Muscle of leg (tissue), 11 donors: ENCODE results near the gene CCDC28B. TPM values are rescaled to one million over a fixed set of nuclear protein-coding genes. Genes with fewer than 3 reads are reported as not detected.

Experiments used
- DNase-seq: peaks from one replicate; pipeline ENCODE4 v3.0.0; 2013
- H3K27ac ChIP-seq: one replicate; pipeline ENCODE4 v1.5.1; 2013; ENCODE audit warnings: mild to moderate bottlenecking, low read length, control low read depth
- H3K27me3 ChIP-seq: one replicate; pipeline ENCODE4 v1.6.1; 2013; ENCODE audit warnings: low read length; ENCODE audit not compliant: control insufficient read depth, insufficient read depth
- H3K36me3 ChIP-seq: one replicate; pipeline ENCODE4 v1.6.1; 2013; ENCODE audit warnings: low read length; ENCODE audit not compliant: control insufficient read depth, insufficient read depth
- H3K4me1 ChIP-seq: one replicate; pipeline ENCODE4 v1.6.1; 2013; ENCODE audit warnings: low read length; ENCODE audit not compliant: control insufficient read depth, insufficient read depth
- H3K4me3 ChIP-seq: one replicate; pipeline ENCODE4 v1.5.1; 2013; ENCODE audit warnings: low read length, control low read depth
- H3K9me3 ChIP-seq: replicated peaks from 2 replicates; pipeline ENCODE4 v1.6.1; 2013; ENCODE audit warnings: low read depth, low read length; ENCODE audit not compliant: control insufficient read depth
- WGBS: methylation state at CpG from one replicate; pipeline ENCODE4 v1.1.5; 2013; ENCODE audit warnings: missing lambda C conversion rate; ENCODE audit not compliant: insufficient coverage; 5-methylcytosine and 5-hydroxymethylcytosine counted together
- polyA plus RNA-seq, 8 donors: library from polyadenylated mRNA; unstranded; fragments of 120-200 nt; gene quantifications; one replicate each; pipeline versions ENCODE4 v1.2.1 to v1.2.3, GENCODE V29; 2013; ENCODE audit warnings: inconsistent platforms in 1 of 8, low replicate concordance in 1 of 8; ENCODE audit not compliant: insufficient read length in 8 of 8, insufficient read depth in 1 of 8
- total RNA-seq: library from RNA; stranded (reverse); fragments of 120-200 nt; gene quantifications from one replicate; pipeline ENCODE4 v1.2.4, GENCODE V29; 2013

The CCDC28B gene
- total and polyA plus RNA-seq, 9 donors, result 31.9 to 70.0 (median 46.8) TPM

DNA sequence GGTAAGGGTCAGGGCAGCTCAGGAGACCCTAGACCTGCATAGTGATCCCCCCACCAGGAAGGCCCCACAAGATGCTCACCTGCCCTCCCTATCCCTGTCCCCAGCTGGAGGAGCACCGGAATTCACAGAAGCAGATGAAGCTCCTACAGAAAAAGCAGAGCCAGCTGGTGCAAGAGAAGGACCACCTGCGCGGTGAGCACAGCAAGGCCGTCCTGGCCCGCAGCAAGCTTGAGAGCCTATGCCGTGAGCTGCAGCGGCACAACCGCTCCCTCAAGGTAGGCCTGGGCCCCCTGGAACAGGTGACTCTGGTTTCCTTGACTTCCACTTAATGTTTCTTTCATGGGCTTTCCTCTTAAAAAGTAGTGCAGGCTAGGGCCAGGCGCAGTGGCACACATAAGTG lies 12.5 kb upstream of the CCDC28B start:
- DNase-seq, result no peak

DNA sequence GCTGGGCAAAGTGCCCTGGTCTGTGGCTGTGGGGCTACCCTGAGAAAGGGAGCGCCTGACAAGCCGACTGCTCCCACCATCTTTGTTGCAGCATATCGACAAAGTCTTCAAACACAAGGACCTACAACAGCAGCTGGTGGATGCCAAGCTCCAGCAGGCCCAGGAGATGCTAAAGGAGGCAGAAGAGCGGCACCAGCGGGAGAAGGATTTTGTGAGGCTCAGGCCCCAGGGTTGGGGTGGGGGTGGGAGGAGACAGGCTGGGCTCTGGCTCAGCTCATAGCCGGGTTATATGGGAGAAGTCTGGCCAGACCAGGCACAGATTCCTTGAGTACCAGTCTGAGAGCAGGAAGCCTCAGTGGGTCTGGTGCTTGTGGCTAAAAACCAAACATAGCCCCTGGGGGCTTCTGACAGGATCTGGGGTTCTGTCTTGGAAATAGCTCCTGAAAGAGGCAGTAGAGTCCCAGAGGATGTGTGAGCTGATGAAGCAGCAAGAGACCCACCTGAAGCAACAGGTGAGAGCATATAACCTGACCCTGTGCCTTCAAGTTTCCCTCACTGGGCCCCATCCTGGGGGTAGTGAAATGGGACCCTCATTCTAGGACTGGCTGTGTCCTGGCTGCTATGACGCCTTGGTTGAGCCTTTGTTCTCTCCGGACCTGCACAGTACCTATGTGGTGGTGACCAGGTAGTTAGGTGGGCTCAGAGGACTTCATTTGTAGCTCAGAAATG lies 8.0 kb upstream of the CCDC28B start:
- Histone ChIP-seq H3K27ac (no peak overlapping the region), H3K4me3 (no peak overlapping the region), H3K36me3 (peaks cover 96% of the 10 kb centered on the region), H3K27me3 (no peaks in the 10 kb centered on the region), H3K9me3 (no peaks in the 10 kb centered on the region), H3K4me1 (peaks cover 2% of the 10 kb centered on the region)
- DNase-seq, result no peak
- 86% methylated on average over 3 of the region's 8 CpGs for WGBS

More for the DNA sequence above, 12.5 kb upstream of the CCDC28B start:
- Histone ChIP-seq H3K4me3 (no peak overlapping the region), H3K4me1 (no peaks in the 10 kb centered on the region), H3K27ac (no peak overlapping the region), H3K36me3 (peaks cover 90% of the 10 kb centered on the region), H3K27me3 (no peaks in the 10 kb centered on the region), H3K9me3 (no peaks in the 10 kb centered on the region)
- 96% methylated on average over 8 of the region's 9 CpGs for WGBS

DNA sequence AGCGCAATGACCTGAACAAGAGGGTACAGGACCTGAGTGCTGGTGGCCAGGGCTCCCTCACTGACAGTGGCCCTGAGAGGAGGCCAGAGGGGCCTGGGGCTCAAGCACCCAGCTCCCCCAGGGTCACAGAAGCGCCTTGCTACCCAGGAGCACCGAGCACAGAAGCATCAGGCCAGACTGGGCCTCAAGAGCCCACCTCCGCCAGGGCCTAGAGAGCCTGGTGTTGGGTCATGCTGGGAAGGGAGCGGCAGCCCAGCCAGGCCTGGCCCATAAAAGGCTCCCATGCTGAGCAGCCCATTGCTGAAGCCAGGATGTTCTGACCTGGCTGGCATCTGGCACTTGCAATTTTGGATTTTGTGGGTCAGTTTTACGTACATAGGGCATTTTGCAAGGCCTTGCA lies 5.4 kb upstream of the CCDC28B start:
- Histone ChIP-seq H3K36me3 (peaks cover 86% of the 10 kb centered on the region), H3K4me1 (peaks cover 27% of the 10 kb centered on the region), H3K9me3 (no peaks in the 10 kb centered on the region), H3K27ac (no peak overlapping the region), H3K4me3 (no peak overlapping the region), H3K27me3 (no peaks in the 10 kb centered on the region)
- no peak for DNase-seq
- WGBS, result 88% methylated on average over 6 of the region's 6 CpGs

DNA sequence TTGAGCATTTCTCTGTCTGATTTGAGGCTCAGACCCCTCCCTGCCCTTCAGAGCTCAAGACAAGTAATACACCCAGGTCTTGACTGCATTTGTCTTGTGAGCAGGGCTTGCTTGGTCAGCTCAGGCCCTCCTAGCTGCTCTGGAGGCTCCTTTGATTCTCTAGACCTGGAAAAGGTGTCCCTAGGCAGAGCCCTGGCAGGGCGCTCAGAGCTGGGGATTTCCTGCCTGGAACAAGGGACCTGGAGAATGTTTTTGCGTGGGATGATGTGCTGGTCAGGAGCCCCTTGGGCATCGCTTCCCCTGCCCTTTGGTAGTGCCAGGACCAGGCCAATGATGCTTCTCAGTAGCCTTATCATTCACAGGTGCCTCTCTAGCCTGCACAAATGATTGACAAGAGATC lies 4.9 kb upstream of the CCDC28B start:
- H3K4me3 ChIP-seq, result no peak overlapping the region
- no peak overlapping the region for H3K27ac ChIP-seq
- WGBS, result 75% methylated on average over 2 of the region's 3 CpGs
- H3K9me3 ChIP-seq, result no peaks in the 10 kb centered on the region
- peaks cover 80% of the 10 kb centered on the region for H3K36me3 ChIP-seq
- peaks cover 30% of the 10 kb centered on the region for H3K4me1 ChIP-seq
- no peak for DNase-seq
- H3K27me3 ChIP-seq, result no peaks in the 10 kb centered on the region

DNA sequence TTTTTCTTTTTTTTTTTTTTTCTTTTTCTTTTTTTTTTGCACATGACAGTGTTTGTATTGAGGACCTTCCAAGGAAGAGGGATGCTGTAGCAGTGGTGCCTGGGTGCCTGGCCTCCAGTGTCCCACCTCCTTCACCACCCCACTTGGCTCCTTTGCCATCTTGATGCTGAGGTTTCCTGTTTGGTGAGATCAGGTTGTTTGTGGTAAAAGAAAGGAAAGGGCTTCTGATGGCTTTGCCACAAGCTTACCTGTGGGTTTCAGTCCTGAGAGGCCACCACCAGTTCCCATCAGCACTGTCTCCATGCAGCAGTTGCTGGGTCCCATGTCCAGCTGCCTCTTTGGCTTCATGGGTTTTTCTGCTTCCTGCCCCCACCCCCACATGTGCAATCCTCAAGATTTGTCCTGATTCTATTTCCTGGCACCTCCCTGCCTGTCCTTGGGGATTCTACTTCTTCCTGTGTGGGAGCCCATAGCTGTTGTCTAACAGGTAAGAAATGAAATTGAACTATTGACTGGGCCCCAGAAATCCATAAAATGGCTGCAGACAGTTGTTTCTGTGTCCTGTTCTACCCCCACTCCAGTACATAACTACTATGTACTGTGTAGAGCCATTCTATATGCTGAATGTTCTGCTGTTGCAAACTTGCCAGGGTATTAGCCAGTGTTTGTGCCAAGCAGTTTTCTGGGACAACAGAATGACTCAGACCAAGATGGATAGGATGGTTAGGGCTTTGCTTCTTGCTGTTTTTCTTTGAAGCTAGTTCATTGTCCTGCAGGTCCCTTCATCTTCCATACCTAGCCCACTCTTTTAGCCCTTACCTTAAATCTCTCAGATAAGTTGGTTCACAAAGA lies 4.2 kb upstream of the CCDC28B start:
- H3K4me3 ChIP-seq, result no peak overlapping the region
- peaks cover 74% of the 10 kb centered on the region for H3K36me3 ChIP-seq
- H3K27me3 ChIP-seq, result no peaks in the 10 kb centered on the region
- no peak overlapping the region for H3K27ac ChIP-seq
- H3K4me1 ChIP-seq, result peaks cover 34% of the 10 kb centered on the region
- no peak for DNase-seq
- H3K9me3 ChIP-seq, result no peaks in the 10 kb centered on the region

DNA sequence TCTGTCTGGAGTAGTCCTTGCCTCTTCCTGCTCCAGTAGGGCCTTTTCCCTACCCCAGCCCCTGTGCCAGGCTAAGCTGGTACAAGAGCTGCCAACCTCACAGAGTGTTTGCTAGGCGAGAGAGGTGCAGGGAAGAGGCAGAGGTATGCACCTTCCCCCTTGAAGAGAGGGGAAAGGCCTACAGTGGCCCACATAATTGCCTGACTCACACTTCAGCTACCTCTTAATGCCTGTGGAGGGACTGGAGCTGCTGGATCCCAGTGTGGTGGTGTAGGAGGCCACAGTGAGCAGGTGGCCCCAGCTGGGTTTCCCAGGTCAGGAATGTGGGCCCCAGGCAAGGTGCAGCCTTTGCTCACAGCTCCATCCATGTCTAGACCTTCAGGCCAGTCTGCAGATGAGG lies 3.3 kb upstream of the CCDC28B start:
- Histone ChIP-seq H3K4me3 (no peak overlapping the region), H3K36me3 (peaks cover 66% of the 10 kb centered on the region), H3K27ac (no peak overlapping the region), H3K4me1 (peaks cover 42% of the 10 kb centered on the region), H3K9me3 (no peaks in the 10 kb centered on the region), H3K27me3 (no peaks in the 10 kb centered on the region)
- 100% methylated on average over 1 of the region's 1 CpG for WGBS
- no peak for DNase-seq

DNA sequence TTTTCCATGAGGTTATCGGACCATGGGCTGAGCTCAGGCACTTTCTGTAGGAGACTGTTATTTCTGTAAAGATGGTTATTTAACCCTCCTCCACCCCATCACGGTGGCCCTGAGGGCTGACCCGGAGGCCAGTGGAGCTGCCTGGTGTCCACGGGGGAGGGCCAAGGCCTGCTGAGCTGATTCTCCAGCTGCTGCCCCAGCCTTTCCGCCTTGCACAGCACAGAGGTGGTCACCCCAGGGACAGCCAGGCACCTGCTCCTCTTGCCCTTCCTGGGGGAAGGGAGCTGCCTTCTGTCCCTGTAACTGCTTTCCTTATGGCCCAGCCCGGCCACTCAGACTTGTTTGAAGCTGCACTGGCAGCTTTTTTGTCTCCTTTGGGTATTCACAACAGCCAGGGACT lies 2.6 kb upstream of the CCDC28B start:
- Histone ChIP-seq H3K36me3 (peaks cover 59% of the 10 kb centered on the region), H3K27ac (peak overlapping the region; percentile 9), H3K4me1 (peaks cover 44% of the 10 kb centered on the region), H3K9me3 (no peaks in the 10 kb centered on the region), H3K4me3 (no peak overlapping the region), H3K27me3 (no peaks in the 10 kb centered on the region)
- DNase-seq, result no peak
- WGBS, result 71% methylated on average over 3 of the region's 6 CpGs

DNA sequence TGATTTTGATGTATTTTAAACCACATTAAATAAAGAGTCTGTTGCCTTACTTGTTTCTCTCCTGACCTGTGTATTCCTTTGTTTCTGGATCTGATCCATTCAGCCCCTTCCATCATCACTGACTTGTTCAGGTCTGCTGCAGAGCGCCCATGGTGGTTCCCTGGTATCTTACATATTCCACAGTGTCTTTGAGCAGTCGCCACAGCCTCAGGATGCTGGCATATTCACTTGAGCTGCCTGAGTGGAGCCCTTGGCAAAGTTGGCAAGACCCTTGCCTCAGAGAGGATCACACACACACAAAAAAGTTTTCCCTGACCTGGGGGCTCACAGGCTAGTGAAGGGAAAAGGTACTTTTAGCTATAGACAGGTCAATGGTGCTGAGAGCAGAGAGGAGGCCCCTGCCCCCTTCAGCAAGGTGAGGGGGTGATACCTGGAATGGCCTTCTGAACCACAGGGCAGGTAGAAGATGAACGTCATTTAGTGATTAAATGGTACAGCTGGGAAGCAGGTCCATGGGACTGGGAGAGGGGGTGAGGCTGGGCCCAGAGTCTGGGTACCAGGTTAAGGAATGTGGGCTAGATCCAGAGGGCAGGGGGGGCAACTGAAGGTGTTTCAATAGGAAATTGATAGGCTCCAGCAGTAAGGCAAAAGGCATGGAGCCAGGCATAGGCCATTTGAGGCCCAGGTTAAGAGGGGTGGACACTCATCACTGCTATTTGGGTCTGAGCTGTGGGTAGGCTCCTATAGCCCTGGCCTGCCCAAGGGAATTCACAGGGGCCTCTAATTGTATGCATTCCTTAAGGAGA lies 2.0 kb upstream of the CCDC28B start:
- Histone ChIP-seq H3K36me3 (peaks cover 53% of the 10 kb centered on the region), H3K4me3 (no peak overlapping the region), H3K9me3 (no peaks in the 10 kb centered on the region), H3K4me1 (peaks cover 44% of the 10 kb centered on the region), H3K27ac (peak overlapping the region; percentile 97), H3K27me3 (no peaks in the 10 kb centered on the region)
- no peak for DNase-seq
- 63% methylated on average over 2 of the region's 3 CpGs for WGBS

DNA sequence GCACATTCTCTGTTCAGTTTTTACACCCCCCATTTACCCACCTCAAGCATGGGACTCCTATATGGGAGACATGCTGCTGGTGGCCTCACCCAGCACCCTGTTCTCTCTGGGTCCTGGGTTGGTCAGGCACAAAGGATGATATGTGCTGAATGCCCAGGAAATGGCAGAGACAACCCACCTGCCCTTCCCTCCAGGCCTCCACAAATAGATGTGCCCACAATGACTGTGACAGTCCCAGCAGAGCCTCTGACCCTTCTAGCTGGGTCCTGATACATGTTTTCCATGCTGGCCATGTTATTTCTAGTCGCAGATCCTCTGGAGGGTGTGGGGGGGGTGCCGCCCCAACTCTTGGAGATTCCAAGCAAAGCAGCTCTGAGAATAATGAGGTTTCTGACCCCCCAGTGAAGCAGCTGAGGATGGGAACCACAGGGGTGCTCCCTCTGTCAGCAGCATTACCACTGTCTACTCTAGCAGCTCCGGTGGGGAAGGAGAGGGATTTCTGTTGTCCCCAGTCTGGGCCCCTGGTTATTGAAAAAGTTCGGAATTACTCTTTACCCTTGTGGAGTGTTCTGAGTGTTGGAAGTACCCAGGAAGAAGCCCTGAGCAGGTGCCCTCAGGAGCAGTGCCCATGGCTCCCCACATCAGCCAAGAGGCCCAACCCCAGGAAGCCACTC lies 1.2 kb upstream of the CCDC28B start:
- peaks cover 50% of the 10 kb centered on the region for H3K36me3 ChIP-seq
- H3K4me3 ChIP-seq, result no peak overlapping the region
- peak overlapping the region; percentile 97 for H3K27ac ChIP-seq
- peaks cover 44% of the 10 kb centered on the region for H3K4me1 ChIP-seq
- DNase-seq, result no peak
- no peaks in the 10 kb centered on the region for H3K9me3 ChIP-seq
- no peaks in the 10 kb centered on the region for H3K27me3 ChIP-seq
- WGBS, result 57% methylated on average over 1 of the region's 4 CpGs
